Measurements from ENCODE around the gene PHKB.

DNA sequence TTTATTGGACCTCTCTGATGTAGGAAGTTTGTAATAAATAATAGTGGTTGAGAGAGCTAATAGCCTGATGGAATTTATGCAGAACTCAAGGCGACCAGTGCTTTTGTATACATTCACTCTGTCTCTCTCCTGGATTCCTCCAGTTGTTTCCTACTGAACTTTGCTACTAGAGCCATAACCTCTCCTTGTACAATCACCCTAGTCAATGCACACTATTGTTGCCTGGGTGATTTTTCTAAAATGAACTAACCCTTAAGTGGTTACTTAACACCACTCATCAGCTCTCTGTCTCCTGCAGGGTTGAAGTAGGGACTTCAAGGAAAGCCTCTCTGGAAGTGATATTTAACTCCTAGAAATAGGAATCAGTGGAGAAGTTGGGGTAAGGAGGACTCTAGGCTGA is 9.7 kb downstream of the PHKB start:
- TF ChIP-seq, protein P1, sequence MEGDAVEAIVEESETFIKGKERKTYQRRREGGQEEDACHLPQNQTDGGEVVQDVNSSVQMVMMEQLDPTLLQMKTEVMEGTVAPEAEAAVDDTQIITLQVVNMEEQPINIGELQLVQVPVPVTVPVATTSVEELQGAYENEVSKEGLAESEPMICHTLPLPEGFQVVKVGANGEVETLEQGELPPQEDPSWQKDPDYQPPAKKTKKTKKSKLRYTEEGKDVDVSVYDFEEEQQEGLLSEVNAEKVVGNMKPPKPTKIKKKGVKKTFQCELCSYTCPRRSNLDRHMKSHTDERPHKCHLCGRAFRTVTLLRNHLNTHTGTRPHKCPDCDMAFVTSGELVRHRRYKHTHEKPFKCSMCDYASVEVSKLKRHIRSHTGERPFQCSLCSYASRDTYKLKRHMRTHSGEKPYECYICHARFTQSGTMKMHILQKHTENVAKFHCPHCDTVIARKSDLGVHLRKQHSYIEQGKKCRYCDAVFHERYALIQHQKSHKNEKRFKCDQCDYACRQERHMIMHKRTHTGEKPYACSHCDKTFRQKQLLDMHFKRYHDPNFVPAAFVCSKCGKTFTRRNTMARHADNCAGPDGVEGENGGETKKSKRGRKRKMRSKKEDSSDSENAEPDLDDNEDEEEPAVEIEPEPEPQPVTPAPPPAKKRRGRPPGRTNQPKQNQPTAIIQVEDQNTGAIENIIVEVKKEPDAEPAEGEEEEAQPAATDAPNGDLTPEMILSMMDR (IDR thresholded peaks at IDR 0.05) = no peak
- no peak for TF ChIP-seq POLR2A (IDR thresholded peaks at IDR 0.05)

All from lower leg skin (tissue), 3 donors.